Fibroblast of skin of back (primary cell): ENCODE data around the gene RAB22A.

Experiments used
- DNase-seq: peaks from one replicate; pipeline ENCODE4 v3.0.0-alpha.2; 2013

RAB22A gene

GRCh38 chr20:58416835-58417234 lies 107.3 kb downstream of the RAB22A start:
- DNase-seq, result no peak
